SU-DHL-6 (cell line): ENCODE data around the gene PLK2.

Experiments used
- H2AFZ ChIP-seq: fragments of 200-600 bp; sonication (generic); 2 replicates; pipeline ENCODE4 v1.6.1; 2014; ENCODE audit warnings: low read depth, mild to moderate bottlenecking, moderate library complexity, mixed read lengths, antibody characterized with exemption, low read length; ENCODE audit not compliant: severe bottlenecking
- H3F3A ChIP-seq: fragments of 200-600 bp; shearing (Covaris generic); 2 replicates; pipeline ENCODE4 v1.6.0; 2016; ENCODE audit warnings: antibody characterized with exemption, mild to moderate bottlenecking; ENCODE audit not compliant: insufficient read depth
- H3K27ac ChIP-seq: fragments of 200-600 bp; sonication (generic); 2 replicates; pipeline ENCODE4 v1.5.1; 2016; ENCODE audit warnings: low read depth, mild to moderate bottlenecking, low read length, moderate library complexity, mixed read lengths
- H3K27me3 ChIP-seq: fragments of 200-600 bp; sonication (generic), shearing (Covaris generic); 2 replicates; pipeline ENCODE4 v1.6.0; 2014; ENCODE audit warnings: mild to moderate bottlenecking, low read length
- H3K36me3 ChIP-seq: fragments of 200-600 bp; sonication (generic); 2 replicates; pipeline ENCODE4 v1.6.1; 2014; ENCODE audit warnings: mild to moderate bottlenecking, low read length, mixed read lengths
- H3K4me2 ChIP-seq: fragments of 300-600, 200-600 bp; shearing (Covaris generic), sonication (generic); 2 replicates; pipeline ENCODE4 v1.6.0; 2014; ENCODE audit warnings: low read length, low read depth, mild to moderate bottlenecking; ENCODE audit not compliant: poor library complexity, severe bottlenecking
- H3K4me3 ChIP-seq: fragments of 200-600 bp; sonication (generic); 2 replicates; pipeline ENCODE4 v1.5.1; 2014; ENCODE audit warnings: antibody characterized with exemption, low read length, mild to moderate bottlenecking, mixed read lengths; ENCODE audit not compliant: insufficient read depth, poor library complexity, severe bottlenecking
- H3K79me2 ChIP-seq: fragments of 200-600 bp; sonication (generic); 2 replicates; pipeline ENCODE4 v1.6.1; 2014; ENCODE audit warnings: mild to moderate bottlenecking, low read length, moderate library complexity; ENCODE audit not compliant: insufficient read depth
- H3K9ac ChIP-seq: fragments of 200-600 bp; sonication (generic); 2 replicates; pipeline ENCODE4 v1.7.0; 2014; ENCODE audit warnings: mild to moderate bottlenecking, low read length
- H3K9me2 ChIP-seq: fragments of 200-600 bp; sonication (generic); replicated peaks from 2 replicates; pipeline ENCODE4 v1.6.1; 2014; ENCODE audit warnings: low read length; ENCODE audit not compliant: insufficient read depth
- H3K9me3 ChIP-seq: fragments of 200-600 bp; sonication (generic); 2 replicates; pipeline ENCODE4 v1.6.1; 2014; ENCODE audit warnings: low read length, mixed read lengths; ENCODE audit not compliant: insufficient read depth
- H4K20me1 ChIP-seq: fragments of 200-600 bp; sonication (generic); 2 replicates; pipeline ENCODE4 v1.6.1; 2014; ENCODE audit warnings: low read depth, mild to moderate bottlenecking, antibody characterized with exemption, low read length, moderate library complexity, mixed read lengths
- CTCF ChIP-seq: fragments of 200-600 bp; sonication (generic); IDR thresholded peaks from one replicate; pipeline ENCODE4 v1.5.1; 2017; ENCODE audit warnings: antibody characterized with exemption, mild to moderate bottlenecking, low read length, moderate library complexity; ENCODE audit not compliant: insufficient read depth, poor library complexity, severe bottlenecking
- EZH2phosphoT487 ChIP-seq: fragments of 200-600 bp; sonication (generic), shearing (Covaris generic); conservative IDR thresholded peaks from 2 replicates; pipeline ENCODE4 v1.6.1; 2018; ENCODE audit warnings: mild to moderate bottlenecking, antibody characterized with exemption, low read length, moderate library complexity, mixed read lengths

The PLK2 gene

DNA sequence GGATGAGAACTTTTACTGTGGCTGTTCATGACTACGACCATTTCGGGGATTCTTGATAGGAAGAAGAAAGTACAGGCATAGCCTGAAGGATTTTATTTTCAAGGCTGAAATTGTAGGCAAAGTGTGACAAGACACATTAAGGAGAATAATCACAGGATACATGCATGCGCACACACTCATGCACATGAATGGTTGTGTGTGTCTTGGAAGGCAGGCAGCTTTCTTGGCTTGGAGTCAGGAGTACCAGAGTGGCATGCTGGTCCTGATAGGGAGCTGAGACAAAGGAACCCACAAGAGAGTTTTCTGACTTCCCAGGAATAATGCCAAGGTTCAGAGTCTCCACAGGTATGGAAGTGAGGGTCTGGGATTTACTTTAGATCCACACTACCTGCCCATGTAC, 22.2 kb downstream of the PLK2 start:
- H3K79me2 ChIP-seq = no peaks in the 10 kb centered on the region
- H2AFZ ChIP-seq = no peak overlapping the region
- no peak for TF ChIP-seq CTCF
- TF ChIP-seq EZH2phosphoT487 = no peak
- H3K36me3 ChIP-seq = no peaks in the 10 kb centered on the region
- no peak overlapping the region for H3K4me3 ChIP-seq
- no peak overlapping the region for H3K9ac ChIP-seq
- no peaks in the 10 kb centered on the region for H3K9me2 ChIP-seq
- no peaks in the 10 kb centered on the region for H3K9me3 ChIP-seq
- H3K4me2 ChIP-seq = no peak overlapping the region
- no peaks in the 10 kb centered on the region for H3K27me3 ChIP-seq
- H3F3A ChIP-seq = no peaks in the 10 kb centered on the region
- no peak overlapping the region for H3K27ac ChIP-seq
- H4K20me1 ChIP-seq = no peaks in the 10 kb centered on the region

DNA sequence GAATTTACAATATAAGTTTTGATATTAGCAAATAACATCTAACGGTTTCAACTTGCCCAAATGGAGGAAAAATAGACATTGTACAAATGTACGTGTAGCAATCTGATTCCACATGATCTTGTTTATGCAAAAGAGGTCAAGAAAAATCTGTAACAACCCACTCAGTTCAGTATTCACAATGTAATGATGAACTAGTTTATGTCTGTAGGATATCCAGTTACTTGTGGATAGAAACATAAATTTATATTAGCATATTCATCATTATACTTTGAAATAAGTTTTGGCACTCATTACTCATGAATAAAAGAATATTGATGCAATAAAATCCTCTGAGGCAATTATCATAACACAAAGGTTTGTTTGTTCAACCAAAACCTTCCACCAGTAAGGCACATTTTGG, 28.1 kb downstream of the PLK2 start:
- Histone ChIP-seq H3K4me3 (no peak overlapping the region), H3K9me3 (no peaks in the 10 kb centered on the region), H3K4me2 (no peak overlapping the region), H3K9me2 (no peaks in the 10 kb centered on the region), H3K27ac (no peak overlapping the region), H2AFZ (no peak overlapping the region), H3F3A (no peaks in the 10 kb centered on the region), H3K27me3 (no peaks in the 10 kb centered on the region), H3K9ac (no peak overlapping the region), H3K79me2 (no peaks in the 10 kb centered on the region), H3K36me3 (no peaks in the 10 kb centered on the region), H4K20me1 (no peaks in the 10 kb centered on the region)
- TF ChIP-seq CTCF (no peak), EZH2phosphoT487 (no peak)

DNA sequence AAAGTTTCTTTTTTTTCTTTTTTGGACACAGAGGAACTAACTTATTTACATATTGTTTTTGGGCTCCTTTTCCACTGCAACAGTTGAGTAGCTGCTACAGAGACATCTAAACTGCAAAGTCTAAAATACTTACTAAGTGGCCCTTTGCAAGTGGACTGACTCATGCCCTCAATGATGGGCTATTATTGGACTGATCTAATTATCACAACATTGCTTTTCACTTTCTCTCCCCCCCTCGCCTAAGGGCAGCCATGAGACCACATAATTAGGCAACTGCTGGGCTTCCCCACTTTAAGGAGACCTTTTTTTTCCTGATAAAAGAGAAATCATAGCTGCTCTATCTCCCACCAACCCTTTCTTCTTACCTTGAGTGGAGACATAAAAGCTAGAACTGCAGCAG, 47.0 kb downstream of the PLK2 start:
- Histone ChIP-seq H2AFZ (no peak overlapping the region), H3K36me3 (no peaks in the 10 kb centered on the region), H3K9ac (no peak overlapping the region), H3K9me2 (no peaks in the 10 kb centered on the region), H3K4me3 (no peak overlapping the region), H3K79me2 (no peaks in the 10 kb centered on the region), H3K4me2 (no peak overlapping the region), H3K27me3 (no peaks in the 10 kb centered on the region), H3K9me3 (no peaks in the 10 kb centered on the region), H3F3A (no peaks in the 10 kb centered on the region), H3K27ac (no peak overlapping the region), H4K20me1 (no peaks in the 10 kb centered on the region)
- TF ChIP-seq EZH2phosphoT487 (no peak), CTCF (no peak)

DNA sequence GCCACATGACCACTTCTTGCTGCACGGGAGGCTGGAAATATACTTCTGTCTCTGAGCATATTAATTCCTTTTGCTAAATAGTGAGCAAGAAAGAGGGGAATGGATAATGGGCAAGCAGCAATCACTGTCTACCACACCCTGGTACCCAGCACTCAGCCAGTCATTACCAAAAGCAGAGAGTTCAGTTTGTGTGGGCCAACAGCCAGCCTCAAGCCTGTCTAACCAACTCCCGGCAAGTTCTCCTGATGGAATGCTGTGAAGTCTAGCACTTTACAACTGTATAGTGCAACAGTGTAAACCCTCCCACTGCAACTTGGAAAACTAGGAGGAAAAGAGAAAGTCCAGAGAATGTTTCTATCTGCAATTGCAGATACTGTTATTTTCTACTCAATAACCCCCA, 47.8 kb downstream of the PLK2 start:
- Histone ChIP-seq H3K79me2 (no peaks in the 10 kb centered on the region), H3K9ac (no peak overlapping the region), H3K9me2 (no peaks in the 10 kb centered on the region), H3K27ac (no peak overlapping the region), H2AFZ (no peak overlapping the region), H4K20me1 (no peaks in the 10 kb centered on the region), H3K4me2 (no peak overlapping the region), H3K4me3 (no peak overlapping the region), H3K27me3 (no peaks in the 10 kb centered on the region), H3F3A (no peaks in the 10 kb centered on the region), H3K9me3 (no peaks in the 10 kb centered on the region), H3K36me3 (no peaks in the 10 kb centered on the region)
- TF ChIP-seq EZH2phosphoT487 = no peak
- TF ChIP-seq CTCF = no peak
